HCT116 (cell line): Measurements from ENCODE around the gene CDC42EP4. TPM values are rescaled to one million over a fixed set of nuclear protein-coding genes. Genes with fewer than 3 reads are reported as not detected.

Source experiments
- ATAC-seq: fragments of 200-7000 bp; cut with Tn5 transposase; 2 replicates; pipeline ENCODE4 v1.9.1; 2020; ENCODE audit warnings: mild to moderate bottlenecking, moderate library complexity
- BruUV-seq: library from RNA; stranded (reverse); fragments of 400-500 nt; replicated peaks from 2 replicates; lab custom pipeline; 2021; lab: Mats Ljungman, UMichigan
- CTCF ChIA-PET: fragments of 300-600 bp; sonication (Branson Sonifier 250); formaldehyde crosslinking; loops from one replicate; lab custom pipeline; 2021; ENCODE audit warnings: antibody characterized with exemption; lab: Charles Lee
- POLR2A ChIA-PET: fragments of 300-600, 350-600 bp; sonication (Branson Sonifier 250); formaldehyde crosslinking; loops from one replicate; lab custom pipeline; 2021; ENCODE audit warnings: antibody characterized with exemption; lab: Charles Lee
- RAD21 ChIA-PET, 2 experiments: fragments of 300-600 bp; sonication (Branson Sonifier 250); formaldehyde crosslinking; loops; one replicate each; lab custom pipeline; 2023; ENCODE audit warnings: low total read pairs in 2 of 2; ENCODE audit not compliant: uncharacterized antibody in 2 of 2, unreplicated experiment in 2 of 2, low non-redundant PET in 1 of 2; lab: Charles Lee
- DNase-seq: peaks from one replicate; pipeline ENCODE4 v3.0.0-alpha.2; 2010; ENCODE audit warnings: low read depth, low spot score
- H2AFZ ChIP-seq: fragments of 200-600 bp; shearing (Covaris generic), sonication (generic); 2 replicates; pipeline ENCODE4 v1.6.1; 2017; ENCODE audit warnings: low read depth, mixed run types, mixed read lengths, antibody characterized with exemption, low read length; ENCODE audit not compliant: poor library complexity, severe bottlenecking
- H3K27ac ChIP-seq: 2 replicates; pipeline ENCODE4 v1.5.1; 2012; ENCODE audit warnings: low read depth, low read length
- H3K27me3 ChIP-seq: fragments of 200-600 bp; sonication (generic); 2 replicates; pipeline ENCODE4 v1.6.1; 2016; ENCODE audit warnings: mixed run types, low read length, mixed read lengths; ENCODE audit not compliant: insufficient read depth
- H3K36me3 ChIP-seq, 2 experiments: fragments of 200-500 bp in 1 of 2; fragments of 200-600 bp in 1 of 2; sonication (Bioruptor generic) in 1 of 2; sonication (generic) in 1 of 2; 2 replicates each; pipeline versions ENCODE4 v1.5.1 to v1.6.1; 2014 to 2016; ENCODE audit warnings: low read length in 2 of 2, inconsistent platforms in 1 of 2, mixed read lengths in 1 of 2, mixed run types in 1 of 2; ENCODE audit not compliant: insufficient read depth in 2 of 2, control insufficient read depth in 1 of 2
- H3K4me1 ChIP-seq, 2 experiments: fragments of 200-600 bp in 1 of 2; sonication (generic) in 1 of 2; 2 replicates each; pipeline versions ENCODE4 v1.5.1 to v1.6.1; 2012 to 2017; ENCODE audit warnings: low read length in 2 of 2, inconsistent platforms in 1 of 2, mild to moderate bottlenecking in 1 of 2, mixed read lengths in 1 of 2, mixed run types in 1 of 2, moderate library complexity in 1 of 2; ENCODE audit not compliant: insufficient read depth in 2 of 2, control insufficient read depth in 1 of 2
- H3K4me2 ChIP-seq: fragments of 200-600 bp; sonication (generic); 2 replicates; pipeline ENCODE4 v1.6.1; 2017; ENCODE audit warnings: mixed run types, low read length, mixed read lengths
- H3K4me3 ChIP-seq, 2 experiments: fragments of 200-600 bp in 1 of 2; sonication (generic) in 1 of 2; replicated peaks in 1 of 2; 2 replicates each; pipeline ENCODE4 v1.5.1; 2011 to 2016; ENCODE audit warnings: low read length in 2 of 2, control low read depth in 1 of 2, low read depth in 1 of 2, mild to moderate bottlenecking in 1 of 2, mixed read lengths in 1 of 2, mixed run types in 1 of 2
- H3K79me2 ChIP-seq: fragments of 200-600 bp; sonication (generic); 2 replicates; pipeline ENCODE4 v1.6.1; 2017; ENCODE audit warnings: mild to moderate bottlenecking, mixed run types, low read length, moderate library complexity, mixed read lengths; ENCODE audit not compliant: insufficient read depth
- H3K9ac ChIP-seq: fragments of 200-600 bp; sonication (generic); 2 replicates; pipeline ENCODE4 v1.6.1; 2016; ENCODE audit warnings: low read length, mixed read lengths
- H3K9me2 ChIP-seq: fragments of 200-600 bp; sonication (generic), shearing (Covaris generic); 2 replicates; pipeline ENCODE4 v1.6.1; 2017; ENCODE audit warnings: mixed run types, mild to moderate bottlenecking, moderate library complexity; ENCODE audit not compliant: insufficient read depth
- H3K9me3 ChIP-seq, 2 experiments: fragments of 200-500 bp in 1 of 2; fragments of 200-600 bp in 1 of 2; sonication (Bioruptor generic) in 1 of 2; sonication (generic) in 1 of 2; 2 replicates each; pipeline ENCODE4 v1.6.1; 2014 to 2017; ENCODE audit warnings: low read length in 2 of 2, mixed read lengths in 2 of 2, inconsistent platforms in 1 of 2, low read depth in 1 of 2, mild to moderate bottlenecking in 1 of 2, mixed run types in 1 of 2, moderate library complexity in 1 of 2; ENCODE audit not compliant: control insufficient read depth in 1 of 2, insufficient read depth in 1 of 2
- H4K20me1 ChIP-seq: fragments of 200-600 bp; sonication (generic), shearing (Covaris generic); 2 replicates; pipeline ENCODE4 v1.6.1; 2017; ENCODE audit warnings: mixed run types, mild to moderate bottlenecking, moderate library complexity; ENCODE audit not compliant: insufficient read depth
- ATF3 ChIP-seq: IDR thresholded peaks from 2 replicates; pipeline ENCODE4 v1.6.1; 2012
- CEBPB ChIP-seq: IDR thresholded peaks from 2 replicates; pipeline ENCODE4 v1.6.1; 2012; ENCODE audit warnings: low read depth
- FOSL1 ChIP-seq: IDR thresholded peaks from 2 replicates; pipeline ENCODE4 v1.6.1; 2012; ENCODE audit warnings: low read depth
- JUND ChIP-seq: IDR thresholded peaks from 2 replicates; pipeline ENCODE4 v1.6.1; 2012
- MAX ChIP-seq: IDR thresholded peaks from 2 replicates; pipeline ENCODE4 v1.6.1; 2012
- POLR2A ChIP-seq: IDR thresholded peaks from 2 replicates; pipeline ENCODE4 v1.7.0; 2011; ENCODE audit warnings: borderline replicate concordance; ENCODE audit not compliant: insufficient read depth, insufficient read length; ENCODE audit errors: extremely low read depth
- POLR2AphosphoS5 ChIP-seq: IDR thresholded peaks from 2 replicates; pipeline ENCODE4 v1.6.1; 2011; ENCODE audit warnings: mild to moderate bottlenecking, low read depth, low read length, moderate library complexity
- RAD21 ChIP-seq: IDR thresholded peaks from 2 replicates; pipeline ENCODE4 v1.6.1; 2012; ENCODE audit warnings: low read depth, mild to moderate bottlenecking
- SIN3A ChIP-seq: IDR thresholded peaks from 2 replicates; pipeline ENCODE4 v1.6.1; 2012; ENCODE audit warnings: low read depth
- TCF7L2 ChIP-seq: IDR thresholded peaks from 2 replicates; pipeline ENCODE4 v1.7.0; 2011; ENCODE audit warnings: borderline replicate concordance, inconsistent platforms; ENCODE audit not compliant: insufficient read depth, insufficient read length; ENCODE audit errors: extremely low read depth
- ZFX ChIP-seq: fragments of 450-650 bp; IDR thresholded peaks from 2 replicates; pipeline ENCODE4 v1.6.1; 2017
- ZNF274 ChIP-seq: fragments of 200-500 bp; sonication (Bioruptor generic); IDR thresholded peaks from 2 replicates; pipeline ENCODE4 v1.6.1; 2014; ENCODE audit warnings: mild to moderate bottlenecking, low read depth, low read length, inconsistent platforms
- intact Hi-C: fragments of 100-400 bp; cut with micrococcal nuclease; formaldehyde crosslinking; loops from 2 replicates; pipeline ENCODE4 v1.10.0; 2022
- total RNA-seq: library from RNA; stranded (reverse); gene quantifications from one replicate; pipeline ENCODE4 v1.2.1, GENCODE V29; 2021; ENCODE audit not compliant: unreplicated experiment
- TF ChIP-seq, protein P1 (sequence below): IDR thresholded peaks from 2 replicates; pipeline ENCODE4 v1.6.1; 2012; ENCODE audit warnings: low read depth

CDC42EP4 gene
- total RNA-seq, 1 experiment from 2014 or later, result 54.9 TPM

GRCh38 chr17:73278049-73278464 lies 33.7 kb downstream of the CDC42EP4 start:
- intact Hi-C loops, result no loop called here
- POLR2A ChIA-PET, result interaction anchor here (1.0 kb wide), 1 partner anchor 14 kb away, joined by 4 read pairs; no protein-coding TSS in a partner anchor
- no peak overlapping the region for H3K4me2 ChIP-seq
- no peak for DNase-seq
- RAD21 ChIA-PET, result no interaction called here
- H3K4me1 ChIP-seq, result peaks cover 12 to 15% of the 10 kb centered on the region in 2 experiments; a peak in 3 of 4 replicates
- H3K4me3 ChIP-seq, result no peak overlapping the region
- no peak overlapping the region for H3K27ac ChIP-seq
- no peaks in the 10 kb centered on the region for H3K9me2 ChIP-seq
- BruUV-seq, result no TSS peak
- H3K36me3 ChIP-seq, result no peaks in the 10 kb centered on the region; a peak in 1 of 4 replicates
- H3K79me2 ChIP-seq, result no peaks in the 10 kb centered on the region
- no peaks in the 10 kb centered on the region for H4K20me1 ChIP-seq
- H3K27me3 ChIP-seq, result no peaks in the 10 kb centered on the region
- H2AFZ ChIP-seq, result no peak overlapping the region
- ATAC-seq, result no peak
- H3K9me3 ChIP-seq, result no peaks in the 10 kb centered on the region
- TF ChIP-seq ZFX (no peak), RAD21 (no peak), CEBPB (no peak), ZNF274 (no peak), TCF7L2 (no peak), MAX (no peak), POLR2AphosphoS5 (no peak), POLR2A (no peak), ATF3 (no peak), FOSL1 (no peak), JUND (no peak), SIN3A (no peak)
- TF ChIP-seq, protein P1, sequence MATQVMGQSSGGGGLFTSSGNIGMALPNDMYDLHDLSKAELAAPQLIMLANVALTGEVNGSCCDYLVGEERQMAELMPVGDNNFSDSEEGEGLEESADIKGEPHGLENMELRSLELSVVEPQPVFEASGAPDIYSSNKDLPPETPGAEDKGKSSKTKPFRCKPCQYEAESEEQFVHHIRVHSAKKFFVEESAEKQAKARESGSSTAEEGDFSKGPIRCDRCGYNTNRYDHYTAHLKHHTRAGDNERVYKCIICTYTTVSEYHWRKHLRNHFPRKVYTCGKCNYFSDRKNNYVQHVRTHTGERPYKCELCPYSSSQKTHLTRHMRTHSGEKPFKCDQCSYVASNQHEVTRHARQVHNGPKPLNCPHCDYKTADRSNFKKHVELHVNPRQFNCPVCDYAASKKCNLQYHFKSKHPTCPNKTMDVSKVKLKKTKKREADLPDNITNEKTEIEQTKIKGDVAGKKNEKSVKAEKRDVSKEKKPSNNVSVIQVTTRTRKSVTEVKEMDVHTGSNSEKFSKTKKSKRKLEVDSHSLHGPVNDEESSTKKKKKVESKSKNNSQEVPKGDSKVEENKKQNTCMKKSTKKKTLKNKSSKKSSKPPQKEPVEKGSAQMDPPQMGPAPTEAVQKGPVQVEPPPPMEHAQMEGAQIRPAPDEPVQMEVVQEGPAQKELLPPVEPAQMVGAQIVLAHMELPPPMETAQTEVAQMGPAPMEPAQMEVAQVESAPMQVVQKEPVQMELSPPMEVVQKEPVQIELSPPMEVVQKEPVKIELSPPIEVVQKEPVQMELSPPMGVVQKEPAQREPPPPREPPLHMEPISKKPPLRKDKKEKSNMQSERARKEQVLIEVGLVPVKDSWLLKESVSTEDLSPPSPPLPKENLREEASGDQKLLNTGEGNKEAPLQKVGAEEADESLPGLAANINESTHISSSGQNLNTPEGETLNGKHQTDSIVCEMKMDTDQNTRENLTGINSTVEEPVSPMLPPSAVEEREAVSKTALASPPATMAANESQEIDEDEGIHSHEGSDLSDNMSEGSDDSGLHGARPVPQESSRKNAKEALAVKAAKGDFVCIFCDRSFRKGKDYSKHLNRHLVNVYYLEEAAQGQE, result no peak
- CTCF ChIA-PET, result interaction anchor here (1.3 kb wide), 1 partner anchor 33 kb away, joined by 4 read pairs; no protein-coding TSS in a partner anchor
- no peak overlapping the region for H3K9ac ChIP-seq
